Common myeloid progenitor, CD34-positive (primary cell): ENCODE measurements around the gene CELF5.
A peak's percentile ranks its signal among the peaks of the same experiment; 100 is the strongest.

Experiments
- CTCF ChIA-PET: fragments of 350-600 bp; sonication (Branson Sonifier 250); formaldehyde crosslinking; loops from one replicate; lab custom pipeline; 2021; ENCODE audit warnings: antibody characterized with exemption; lab: Charles Lee
- POLR2A ChIA-PET: fragments of 350-600 bp; sonication (Branson Sonifier 250); formaldehyde crosslinking; loops from one replicate; lab custom pipeline; 2021; ENCODE audit warnings: antibody characterized with exemption; lab: Charles Lee
- DNase-seq, 3 donors: peaks; one replicate each; pipeline versions ENCODE4 v3.0.0 to v3.0.0-alpha.2; 2013
- H3K27ac ChIP-seq, 2 experiments: 1 replicate in 1 of 2; 2 replicates in 1 of 2; pipeline ENCODE4 v1.7.0; 2013; ENCODE audit warnings: inconsistent platforms in 2 of 2, low read length in 2 of 2, mild to moderate bottlenecking in 2 of 2, low read depth in 1 of 2, moderate library complexity in 1 of 2; ENCODE audit not compliant: severe bottlenecking in 2 of 2, insufficient read depth in 1 of 2, poor library complexity in 1 of 2
- H3K27me3 ChIP-seq, 5 experiments: replicated peaks in 2 of 5; 1 replicate in 3 of 5; 2 replicates in 2 of 5; pipeline versions ENCODE4 v1.6.1 to v1.7.0; 2013; ENCODE audit warnings: low read length in 4 of 5, mild to moderate bottlenecking in 2 of 5, moderate library complexity in 2 of 5, inconsistent platforms in 1 of 5; ENCODE audit not compliant: insufficient read depth in 5 of 5, control insufficient read depth in 4 of 5
- H3K36me3 ChIP-seq, 4 experiments: 1 replicate in 2 of 4; 2 replicates in 2 of 4; pipeline versions ENCODE4 v1.6.1 to v1.7.0; 2013; ENCODE audit warnings: low read length in 3 of 4, control low read depth in 1 of 4, mild to moderate bottlenecking in 1 of 4; ENCODE audit not compliant: control insufficient read depth in 4 of 4, insufficient read depth in 4 of 4
- H3K4me1 ChIP-seq, 4 experiments: 1 replicate in 3 of 4; 2 replicates in 1 of 4; pipeline versions ENCODE4 v1.6.1 to v1.7.1; 2013; ENCODE audit warnings: low read length in 3 of 4, mild to moderate bottlenecking in 3 of 4, control low read depth in 1 of 4, inconsistent platforms in 1 of 4, moderate library complexity in 1 of 4; ENCODE audit not compliant: control insufficient read depth in 4 of 4, insufficient read depth in 4 of 4; ENCODE audit errors: control extremely low read depth in 1 of 4
- H3K4me3 ChIP-seq, 7 experiments: 1 replicate in 4 of 7; 2 replicates in 3 of 7; pipeline versions ENCODE4 v1.5.1 to v1.7.0; 2013; ENCODE audit warnings: mild to moderate bottlenecking in 7 of 7, low read length in 6 of 7, moderate library complexity in 6 of 7, inconsistent platforms in 2 of 7, low read depth in 2 of 7, control low read depth in 1 of 7; ENCODE audit not compliant: insufficient read depth in 4 of 7, control insufficient read depth in 1 of 7; ENCODE audit errors: extremely low read depth in 1 of 7
- H3K9me3 ChIP-seq, 5 experiments: 1 replicate in 4 of 5; 2 replicates in 1 of 5; pipeline versions ENCODE4 v1.6.1 to v1.7.1; 2013; ENCODE audit warnings: low read length in 4 of 5, mild to moderate bottlenecking in 2 of 5, inconsistent platforms in 1 of 5, low read depth in 1 of 5, moderate library complexity in 1 of 5; ENCODE audit not compliant: control insufficient read depth in 4 of 5, insufficient read depth in 2 of 5; ENCODE audit errors: control extremely low read depth in 1 of 5
- WGBS: methylation state at CpG from one replicate; pipeline ENCODE4 v1.1.5; 2013; ENCODE audit not compliant: insufficient coverage; 5-methylcytosine and 5-hydroxymethylcytosine counted together

Gene CELF5

DNA sequence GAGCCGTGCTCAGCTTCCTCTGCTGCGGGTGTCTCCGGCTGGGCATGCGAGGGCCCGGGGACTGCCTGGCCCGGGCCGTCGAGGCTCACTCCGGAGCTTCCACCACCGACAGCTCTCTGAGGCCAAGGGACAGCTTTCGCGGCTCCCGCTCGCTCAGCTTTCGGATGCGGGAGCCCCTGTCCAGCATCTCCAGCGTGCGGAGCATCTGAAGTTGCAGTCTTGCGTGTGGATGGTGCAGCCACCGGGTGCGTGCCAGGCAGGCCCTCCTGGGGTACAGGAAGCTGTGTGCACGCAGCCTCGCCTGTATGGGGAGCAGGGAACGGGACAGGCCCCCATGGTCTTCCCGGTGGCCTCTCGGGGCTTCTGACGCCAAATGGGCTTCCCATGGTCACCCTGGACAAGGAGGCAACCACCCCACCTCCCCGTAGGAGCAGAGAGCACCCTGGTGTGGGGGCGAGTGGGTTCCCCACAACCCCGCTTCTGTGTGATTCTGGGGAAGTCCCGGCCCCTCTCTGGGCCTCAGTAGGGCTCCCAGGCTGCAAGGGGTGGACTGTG is 44.6 kb upstream of the CELF5 start:
- no peaks in the 10 kb centered on the region for H3K9me3 ChIP-seq
- WGBS = under 1% methylated on average over 27 of the region's 31 CpGs
- POLR2A ChIA-PET = interaction anchor here (1.1 kb wide), 1 partner anchor 50 kb away, joined by 3 read pairs; no protein-coding TSS in a partner anchor
- peak in 1 of 3 donors; percentile 37 for DNase-seq
- CTCF ChIA-PET = interaction anchor here (1.7 kb wide), 1 partner anchor 36 kb away, joined by 5 read pairs; no protein-coding TSS in a partner anchor
- H3K27ac ChIP-seq = peak overlapping the region; percentile 78 to 85
- H3K4me1 ChIP-seq = peaks cover 0 to 66% (median 58%) of the 10 kb centered on the region in 4 experiments
- H3K27me3 ChIP-seq = no peaks in the 10 kb centered on the region
- H3K36me3 ChIP-seq = peaks cover 2 to 11% (median 6%) of the 10 kb centered on the region in 4 experiments
- peak overlapping the region; percentile 74 to 99 (median 93) for H3K4me3 ChIP-seq

DNA sequence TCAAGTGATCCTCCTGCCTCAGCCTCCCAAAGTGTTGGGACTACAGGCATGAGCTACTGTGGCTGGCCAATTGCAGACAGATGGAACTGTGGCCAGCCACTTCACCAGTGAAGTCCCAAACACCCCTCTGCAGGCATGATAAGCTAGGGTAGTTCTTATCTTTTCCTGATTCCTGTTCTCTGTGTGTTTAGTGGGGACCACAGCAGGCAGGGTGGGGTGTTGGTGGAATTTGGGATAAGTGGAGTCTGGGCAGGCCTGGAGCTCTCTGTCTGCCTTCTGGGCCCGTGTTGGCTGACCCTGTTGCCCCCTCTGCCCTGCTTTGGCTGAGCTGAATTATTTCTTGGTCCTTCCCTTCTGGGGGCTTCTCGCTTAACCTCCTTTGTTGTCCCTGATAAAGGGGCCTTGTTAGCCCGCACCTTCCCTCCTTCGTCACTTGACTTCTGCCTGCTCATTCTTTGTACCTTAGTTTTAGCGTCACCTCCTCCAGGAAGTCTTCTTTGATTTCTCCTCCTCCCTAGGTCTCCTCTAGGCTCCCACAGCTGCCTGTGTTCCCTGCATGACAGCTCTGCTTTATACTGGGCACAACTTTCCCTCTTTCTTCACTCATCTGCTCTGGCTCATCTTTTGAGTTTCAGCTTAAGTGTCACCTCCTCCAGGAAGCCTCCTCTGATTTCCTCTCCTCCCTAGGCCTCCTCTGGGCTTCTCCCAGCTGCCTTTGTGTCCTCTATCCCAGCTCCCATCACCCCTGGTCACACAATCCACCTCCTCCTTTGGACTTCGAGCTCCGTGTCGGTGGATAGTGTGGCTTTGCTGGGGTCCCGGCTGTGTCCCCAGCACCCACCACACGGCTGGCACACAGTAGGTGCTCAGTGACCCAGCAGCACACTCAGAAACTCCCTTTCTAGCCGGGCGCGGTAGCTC is 40.5 kb upstream of the CELF5 start:
- peak overlapping the region in 1 of 2 experiments; percentile 39 for H3K27ac ChIP-seq
- peak in 2 of 3 donors; percentile 29 to 48 for DNase-seq
- H3K4me3 ChIP-seq = peak overlapping the region in 1 of 7 experiments; percentile 3
- 80% methylated on average over 9 of the region's 13 CpGs for WGBS
- H3K36me3 ChIP-seq = peaks cover 2 to 26% (median 7%) of the 10 kb centered on the region in 4 experiments
- ChIA-PET CTCF (interaction anchor here (0.8 to 1.9 kb wide), 7 partner anchors 10 to 80 kb away, joined by 3 to 6 read pairs (median 3); no protein-coding TSS in a partner anchor), POLR2A (interaction anchor here (0.6 to 2.0 kb wide), 2 partner anchors 19 to 182 kb away, joined by 5 to 7 read pairs; no protein-coding TSS in a partner anchor)
- no peaks in the 10 kb centered on the region for H3K9me3 ChIP-seq
- no peaks in the 10 kb centered on the region for H3K27me3 ChIP-seq
- peaks cover 0 to 80% (median 72%) of the 10 kb centered on the region in 4 experiments for H3K4me1 ChIP-seq

DNA sequence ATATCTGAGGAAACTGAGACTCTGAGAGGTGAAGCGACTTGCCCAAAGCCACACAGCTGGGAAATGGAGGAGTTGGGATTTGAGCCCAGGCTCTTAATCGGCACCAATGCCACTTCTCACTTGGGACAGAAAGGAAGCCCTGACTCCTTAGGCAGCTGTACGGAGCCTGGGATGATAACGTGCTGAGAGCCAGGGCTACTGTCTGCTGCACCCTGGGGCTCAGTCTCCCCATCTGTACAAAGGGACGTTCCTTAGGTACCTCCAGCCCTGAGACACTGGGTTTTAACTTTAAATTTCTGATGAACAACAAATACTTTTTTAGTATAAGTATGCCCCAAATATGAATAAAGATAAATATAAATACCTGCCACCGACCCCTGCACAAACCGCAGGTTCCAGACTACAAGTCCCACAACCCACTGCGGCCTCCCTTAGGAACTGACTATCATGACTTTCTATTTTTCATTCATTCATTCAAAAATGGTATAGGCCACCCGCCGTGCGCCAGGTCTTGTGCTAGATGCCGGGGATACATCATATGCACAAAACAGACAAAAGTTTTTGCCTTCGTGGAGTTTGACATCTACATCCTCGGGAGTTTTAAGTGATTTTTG is 39.5 kb upstream of the CELF5 start:
- Histone ChIP-seq H3K27ac (peak overlapping the region in 1 of 2 experiments; percentile 86), H3K36me3 (peaks cover 2 to 35% (median 7%) of the 10 kb centered on the region in 4 experiments), H3K4me1 (peaks cover 0 to 80% (median 70%) of the 10 kb centered on the region in 4 experiments), H3K4me3 (peak overlapping the region in 6 of 7 experiments; percentile 73 to 94 (median 87)), H3K27me3 (no peaks in the 10 kb centered on the region), H3K9me3 (no peaks in the 10 kb centered on the region)
- ChIA-PET POLR2A (interaction anchor here (2.0 kb wide), 1 partner anchor 20 kb away, joined by 7 read pairs; no protein-coding TSS in a partner anchor), CTCF (interaction anchor here (0.9 to 1.9 kb wide), 2 partner anchors 21 to 81 kb away, joined by 3 to 4 read pairs; no protein-coding TSS in a partner anchor)
- peak in 2 of 3 donors; percentile 88 to 92 for DNase-seq
- WGBS = 35% methylated on average over 11 of the region's 14 CpGs

GRCh38 chr19:3185461-3186159 is 38.9 kb upstream of the CELF5 start, which contains the start of gene NCLN:
Gene NCLN, plus strand, starts transcription at chr19:3185930. Its CDS starts 101 bp downstream, at chr19:3186031.
- peak; percentile 95 to 97 (median 96) for DNase-seq
- H3K27me3 ChIP-seq = no peaks in the 10 kb centered on the region
- H3K4me1 ChIP-seq = peaks cover 0 to 77% (median 67%) of the 10 kb centered on the region in 4 experiments
- CTCF ChIA-PET = no interaction called here
- 0% methylated on average over 59 of the region's 69 CpGs for WGBS
- H3K9me3 ChIP-seq = no peaks in the 10 kb centered on the region
- H3K4me3 ChIP-seq = peak within 1 kb of the TSS; percentile 56 to 94 (median 85)
- peak within 1 kb of the TSS; percentile 36 to 86 for H3K27ac ChIP-seq
- H3K36me3 ChIP-seq = peaks cover 2 to 42% (median 7%) of the 10 kb centered on the region in 4 experiments
- POLR2A ChIA-PET = interaction anchor here (2.0 kb wide), 1 partner anchor 21 kb away, joined by 7 read pairs; no protein-coding TSS in a partner anchor

DNA sequence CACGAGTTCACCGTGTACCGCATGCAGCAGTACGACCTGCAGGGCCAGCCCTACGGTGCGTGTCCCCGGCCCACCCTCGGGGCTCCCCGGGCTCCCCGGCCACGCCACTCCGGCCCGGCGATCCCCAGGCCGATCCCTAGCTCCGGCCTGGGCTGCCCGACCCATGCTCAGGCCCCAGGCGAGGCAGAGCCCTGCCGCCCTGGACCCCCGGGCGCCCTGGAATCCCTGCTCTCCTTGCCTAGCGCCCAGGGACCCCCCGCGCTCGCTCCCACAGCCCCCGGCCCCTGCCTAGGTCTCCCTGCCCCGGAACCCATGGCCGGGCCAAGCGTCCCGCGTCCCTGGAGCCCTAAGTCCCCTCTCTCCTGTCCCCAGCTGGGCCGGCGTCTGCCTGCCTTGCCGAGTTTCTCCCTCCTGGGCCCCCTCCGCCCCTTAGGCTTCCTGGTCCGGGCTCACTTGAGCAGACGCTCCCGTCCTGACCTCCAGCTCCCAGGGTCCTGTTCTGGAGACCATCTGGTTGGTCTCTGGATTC is 38.2 kb upstream of the CELF5 start:
- CTCF ChIA-PET = no interaction called here
- Histone ChIP-seq H3K27ac (peak overlapping the region in 1 of 2 experiments; percentile 79), H3K4me1 (peaks cover 0 to 71% (median 61%) of the 10 kb centered on the region in 4 experiments), H3K36me3 (peaks cover 2 to 47% (median 9%) of the 10 kb centered on the region in 4 experiments), H3K4me3 (peak overlapping the region; percentile 56 to 94 (median 85)), H3K27me3 (no peaks in the 10 kb centered on the region), H3K9me3 (no peaks in the 10 kb centered on the region)
- DNase-seq = no peak
- WGBS = 0% methylated on average over 34 of the region's 38 CpGs
- POLR2A ChIA-PET = interaction anchor here (0.5 to 2.0 kb wide), 2 partner anchors 21 to 1018 kb away, joined by 4 to 7 read pairs; no protein-coding TSS in a partner anchor
